ENCODE measurements around the gene EIF3A.
"Not testable (repeated sequence)": the region's sequence is repeated elsewhere in the genome, so short reads cannot be mapped to it uniquely, and the experiment has no call there.

EIF3A gene

GRCh38 chr10:119051775-119052174 is 28.8 kb downstream of the EIF3A start:
- no peak for DNase-seq (ENCODE audit: low spot score)

GRCh38 chr10:119049777-119050176 is 30.8 kb downstream of the EIF3A start:
- DNase-seq (ENCODE audit: low spot score) = no peak

- no peak for DNase-seq (ENCODE audit: low spot score)
Observed at GRCh38 chr10:119049361-119049760, 31.3 kb downstream of the EIF3A start.

- no peak for DNase-seq (ENCODE audit: low spot score)
Observed at GRCh38 chr10:119045561-119045960, 35.1 kb downstream of the EIF3A start.

GRCh38 chr10:119042169-119042568 is 38.4 kb downstream of the EIF3A start:
- DNase-seq (ENCODE audit: low spot score) = no peak

GRCh38 chr10:119041326-119041725 is 39.3 kb downstream of the EIF3A start:
- no peak for DNase-seq (ENCODE audit: low spot score)

GRCh38 chr10:119039161-119039560 is 41.5 kb downstream of the EIF3A start:
- no peak for DNase-seq (ENCODE audit: low spot score)

- DNase-seq (ENCODE audit: low spot score) = no peak
Observed at GRCh38 chr10:119031496-119032059, 49.0 kb downstream of the EIF3A start.

GRCh38 chr10:119030421-119031250 is 50.0 kb downstream of the EIF3A start:
- DNase-seq (ENCODE audit: low spot score) = peak; percentile 74

- peak; percentile 75 for DNase-seq (ENCODE audit: low spot score)
Observed at GRCh38 chr10:119029613-119030420, 50.8 kb downstream of the EIF3A start, which contains the start of gene NANOS1. TSS of gene NANOS1 (plus strand) at chr10:119029714. CDS start at chr10:119029802, 88 bp downstream.

- peak; percentile 93 for DNase-seq (ENCODE audit: low spot score)
Observed at GRCh38 chr10:119028900-119029612, 51.6 kb downstream of the EIF3A start.

- not testable (repeated sequence) for DNase-seq (ENCODE audit: low spot score)
Observed at GRCh38 chr10:119028445-119028899, 52.1 kb downstream of the EIF3A start.

GRCh38 chr10:119026301-119027110 is 54.1 kb downstream of the EIF3A start:
- DNase-seq (ENCODE audit: low spot score) = no peak

- DNase-seq (ENCODE audit: low spot score) = no peak
Observed at GRCh38 chr10:119025776-119026175, 54.8 kb downstream of the EIF3A start.

- no peak for DNase-seq (ENCODE audit: low spot score)
Observed at GRCh38 chr10:119025336-119025735, 55.3 kb downstream of the EIF3A start.

- DNase-seq (ENCODE audit: low spot score) = no peak
Observed at GRCh38 chr10:119024882-119025281, 55.7 kb downstream of the EIF3A start.

- no peak for DNase-seq (ENCODE audit: low spot score)
Observed at GRCh38 chr10:119023553-119023868, 57.1 kb downstream of the EIF3A start.

- DNase-seq (ENCODE audit: low spot score) = no peak
Observed at GRCh38 chr10:119022846-119023552, 57.6 kb downstream of the EIF3A start.

GRCh38 chr10:119020627-119020946 is 60.0 kb downstream of the EIF3A start:
- DNase-seq (ENCODE audit: low spot score) = no peak

- no peak for DNase-seq (ENCODE audit: low spot score)
Observed at GRCh38 chr10:119007211-119007574, 73.4 kb downstream of the EIF3A start.
